Calu3 (cell line): Measurements from ENCODE around the gene JMJD4. TPM values are rescaled to one million over a fixed set of nuclear protein-coding genes. Genes with fewer than 3 reads are reported as not detected.

ENCODE experiments used
- BruUV-seq: library from RNA; stranded (reverse); fragments of 400-500 nt; replicated peaks from 2 replicates; lab custom pipeline; 2021; lab: Mats Ljungman, UMichigan
- CTCF ChIA-PET: fragments of 300-600 bp; sonication (Branson Sonifier 250); formaldehyde crosslinking; loops from one replicate; lab custom pipeline; 2022; ENCODE audit warnings: antibody characterized with exemption; lab: Charles Lee
- DNase-seq: peaks from one replicate; pipeline ENCODE4 v3.0.0; 2022
- H3K27ac Mint-ChIP-seq: one replicate; pipeline ENCODE4 v1.8.0; 2022; ENCODE audit warnings: mixed read lengths; ENCODE audit not compliant: unreplicated experiment
- H3K27me3 Mint-ChIP-seq: one replicate; pipeline ENCODE4 v1.8.0; 2022; ENCODE audit warnings: mixed read lengths; ENCODE audit not compliant: unreplicated experiment
- H3K36me3 Mint-ChIP-seq: one replicate; pipeline ENCODE4 v1.8.0; 2022; ENCODE audit warnings: mild to moderate bottlenecking, moderate library complexity, mixed read lengths; ENCODE audit not compliant: insufficient read depth, unreplicated experiment
- H3K4me1 Mint-ChIP-seq: one replicate; pipeline ENCODE4 v1.8.0; 2022; ENCODE audit warnings: mild to moderate bottlenecking, low read depth, mixed read lengths; ENCODE audit not compliant: unreplicated experiment
- H3K4me3 Mint-ChIP-seq: one replicate; pipeline ENCODE4 v1.8.0; 2022; ENCODE audit warnings: mild to moderate bottlenecking, low read depth, moderate library complexity, mixed read lengths; ENCODE audit not compliant: unreplicated experiment
- H3K9me3 Mint-ChIP-seq: one replicate; pipeline ENCODE4 v1.8.0; 2022; ENCODE audit warnings: low read depth, mixed read lengths; ENCODE audit not compliant: unreplicated experiment
- CTCF ChIP-seq: fragments of 200-600 bp; IDR thresholded peaks from one replicate; pipeline ENCODE4 v1.8.0; 2022; ENCODE audit warnings: antibody characterized with exemption; ENCODE audit not compliant: unreplicated experiment
- intact Hi-C: fragments of 100-400 bp; cut with micrococcal nuclease; formaldehyde crosslinking; loops from one replicate; pipeline ENCODE4 v1.10.0; 2022; ENCODE audit not compliant: unreplicated experiment
- total RNA-seq: library from RNA; stranded (reverse); gene quantifications from 2 replicates; pipeline ENCODE4 v1.2.3, GENCODE V29; 2022

Gene JMJD4
- total RNA-seq, 1 experiment from 2014 or later: 37.8 TPM

- CTCF ChIA-PET: no interaction called here
- Mint-ChIP-seq H3K27me3 (no peaks in the 10 kb centered on the region), H3K4me3 (no peak overlapping the region), H3K4me1 (no peaks in the 10 kb centered on the region), H3K36me3 (no peaks in the 10 kb centered on the region), H3K27ac (no peak overlapping the region), H3K9me3 (no peaks in the 10 kb centered on the region)
- intact Hi-C loops: no loop called here
- BruUV-seq: no TSS peak
- DNase-seq: no peak
- no peak for TF ChIP-seq CTCF
Observed at GRCh38 chr1:227768640-227769039, 33.5 kb upstream of the JMJD4 start.

DNA sequence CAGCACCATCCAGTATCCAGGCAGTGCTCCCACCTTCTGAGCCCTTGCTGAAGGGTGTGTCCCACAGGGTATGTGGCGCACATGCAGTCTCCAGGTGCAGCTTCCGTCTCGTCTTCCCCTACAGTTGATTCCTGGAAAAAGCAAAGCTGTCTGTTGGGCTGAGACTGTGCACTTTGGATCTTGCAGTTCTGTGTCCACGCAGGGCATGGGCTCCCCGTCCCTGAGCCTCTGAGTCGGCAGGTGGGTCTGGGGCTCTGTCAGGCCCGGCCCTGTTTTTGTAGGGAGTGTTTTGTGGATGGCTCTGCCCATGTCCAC lies 33.0 kb upstream of the JMJD4 start:
- Mint-ChIP-seq H3K36me3 (no peaks in the 10 kb centered on the region), H3K4me3 (no peak overlapping the region), H3K9me3 (no peaks in the 10 kb centered on the region), H3K27me3 (no peaks in the 10 kb centered on the region), H3K4me1 (no peaks in the 10 kb centered on the region), H3K27ac (no peak overlapping the region)
- TF ChIP-seq CTCF: no peak
- DNase-seq: no peak
- CTCF ChIA-PET: no interaction called here
- intact Hi-C loops: no loop called here
- BruUV-seq: no TSS peak

DNA sequence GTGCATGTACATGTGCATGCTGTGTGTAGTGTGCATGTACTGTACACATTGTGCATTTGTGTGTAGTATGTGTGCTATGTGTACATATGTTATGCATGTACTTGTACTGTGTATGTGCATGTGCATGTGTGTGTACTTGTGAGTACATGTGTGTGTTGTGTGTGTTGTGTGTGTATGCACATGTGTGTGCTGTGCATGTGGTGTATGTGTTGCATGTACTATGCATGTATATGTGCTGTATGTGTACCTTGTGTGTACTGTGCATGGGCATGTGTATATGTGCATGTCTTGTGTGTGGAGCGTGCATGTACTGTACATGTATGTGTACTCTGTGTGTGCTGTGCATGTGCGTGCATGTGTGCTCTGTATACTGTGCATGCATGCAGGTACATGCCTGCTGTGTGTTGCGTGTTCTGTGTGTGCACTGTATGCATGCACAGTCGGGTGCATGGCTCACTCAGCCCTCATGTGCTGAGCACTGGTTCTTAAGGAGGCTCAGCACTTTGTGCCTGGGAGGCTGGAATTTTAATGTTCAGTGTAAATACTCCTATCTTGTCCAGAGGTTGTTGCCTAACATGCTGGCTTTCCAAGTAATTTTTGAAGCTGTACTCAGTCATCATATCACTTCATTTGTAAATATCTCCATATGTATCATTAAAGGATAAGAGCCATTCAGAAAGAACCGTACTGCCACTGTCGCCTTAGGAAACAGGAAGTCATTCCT lies 32.5 kb upstream of the JMJD4 start:
- intact Hi-C loops: no loop called here
- CTCF ChIA-PET: no interaction called here
- no peak for DNase-seq
- peaks cover 4% of the 10 kb centered on the region for H3K4me1 Mint-ChIP-seq
- no TSS peak for BruUV-seq
- H3K36me3 Mint-ChIP-seq: no peaks in the 10 kb centered on the region
- H3K4me3 Mint-ChIP-seq: no peak overlapping the region
- H3K27ac Mint-ChIP-seq: no peak overlapping the region
- H3K9me3 Mint-ChIP-seq: no peaks in the 10 kb centered on the region
- TF ChIP-seq CTCF: no peak
- no peaks in the 10 kb centered on the region for H3K27me3 Mint-ChIP-seq

- Mint-ChIP-seq H3K4me3 (no peak overlapping the region), H3K9me3 (no peaks in the 10 kb centered on the region), H3K36me3 (peaks cover 4% of the 10 kb centered on the region), H3K27ac (no peak overlapping the region), H3K27me3 (no peaks in the 10 kb centered on the region), H3K4me1 (peaks cover 11% of the 10 kb centered on the region)
- CTCF ChIA-PET: no interaction called here
- DNase-seq: no peak
- BruUV-seq: no TSS peak
- intact Hi-C loops: no loop called here
- no peak for TF ChIP-seq CTCF
Observed at GRCh38 chr1:227766653-227767277, 31.7 kb upstream of the JMJD4 start.
